ENCODE data around the gene AKAIN1.

The AKAIN1 gene

GRCh38 chr18:5158587-5158986, 38.5 kb downstream of the AKAIN1 start:
- no peak for DNase-seq

GRCh38 chr18:5158172-5158571, 38.9 kb downstream of the AKAIN1 start:
- no peak for DNase-seq

GRCh38 chr18:5155907-5156287, 41.2 kb downstream of the AKAIN1 start:
- no peak for DNase-seq

GRCh38 chr18:5155218-5155906, 41.7 kb downstream of the AKAIN1 start:
- DNase-seq: no peak

- no peak for DNase-seq
Observed at GRCh38 chr18:5152343-5153020, 44.6 kb downstream of the AKAIN1 start.

GRCh38 chr18:5150894-5151293, 46.2 kb downstream of the AKAIN1 start:
- no peak for DNase-seq

- DNase-seq: no peak
Observed at GRCh38 chr18:5146093-5146492, 51.0 kb downstream of the AKAIN1 start.

GRCh38 chr18:5145168-5145825, 51.8 kb downstream of the AKAIN1 start:
- DNase-seq: no peak

GRCh38 chr18:5144629-5145028, 52.4 kb downstream of the AKAIN1 start:
- no peak for DNase-seq

- DNase-seq: no peak
Observed at GRCh38 chr18:5142859-5143258, 54.2 kb downstream of the AKAIN1 start.

- no peak for DNase-seq
Observed at GRCh38 chr18:5142131-5142530, 54.9 kb downstream of the AKAIN1 start.

- no peak for DNase-seq
Observed at GRCh38 chr18:5137261-5137660, 59.8 kb downstream of the AKAIN1 start.

GRCh38 chr18:5132987-5133386, 64.1 kb downstream of the AKAIN1 start:
- no peak for DNase-seq

- DNase-seq: no peak
Observed at GRCh38 chr18:5122272-5122671, 74.8 kb downstream of the AKAIN1 start.

GRCh38 chr18:5110266-5110665, 86.8 kb downstream of the AKAIN1 start:
- no peak for DNase-seq

- DNase-seq: no peak
Observed at GRCh38 chr18:5107988-5108387, 89.1 kb downstream of the AKAIN1 start.

GRCh38 chr18:5106730-5107129, 90.3 kb downstream of the AKAIN1 start:
- DNase-seq: no peak

- no peak for DNase-seq
Observed at GRCh38 chr18:5104246-5104645, 92.8 kb downstream of the AKAIN1 start.

- no peak for DNase-seq
Observed at GRCh38 chr18:5103693-5104092, 93.4 kb downstream of the AKAIN1 start.

- no peak for DNase-seq
Observed at GRCh38 chr18:5103286-5103685, 93.8 kb downstream of the AKAIN1 start.

- no peak for DNase-seq
Observed at GRCh38 chr18:5097116-5097703, 99.8 kb downstream of the AKAIN1 start.

GRCh38 chr18:5095239-5095638, 101.8 kb downstream of the AKAIN1 start:
- DNase-seq: no peak

GRCh38 chr18:5093902-5094301, 103.2 kb downstream of the AKAIN1 start:
- DNase-seq: no peak

Data from activated naive CD4-positive, alpha-beta T cell treated with anti-CD3 and anti-CD28 coated beads, Interleukin-2, amount 50 U/mL, for 16 hours (primary cell).